B cell (primary cell): ENCODE data around the gene CDC42EP4. TPM values are rescaled to one million over a fixed set of nuclear protein-coding genes. Genes with fewer than 3 reads are reported as not detected.

ENCODE experiments used
- ATAC-seq: fragments of 200-7000 bp; cut with Tn5 transposase; one replicate; pipeline ENCODE4 v1.10.0; 2021; ENCODE audit warnings: low read depth, mild to moderate bottlenecking, moderate number of reproducible peaks, moderate library complexity
- CTCF ChIA-PET: fragments of 350-600 bp; sonication (Branson Sonifier 250); formaldehyde crosslinking; loops from one replicate; lab custom pipeline; 2021; ENCODE audit warnings: antibody characterized with exemption, inconsistent platforms; lab: Charles Lee
- POLR2A ChIA-PET: fragments of 350-600 bp; sonication (Branson Sonifier 250); formaldehyde crosslinking; loops from one replicate; lab custom pipeline; 2021; ENCODE audit warnings: antibody characterized with exemption; lab: Charles Lee
- DNase-seq: peaks from one replicate; pipeline ENCODE4 v3.0.0; 2013
- H2AFZ ChIP-seq: 2 replicates; pipeline ENCODE4 v1.6.1; 2012; ENCODE audit warnings: mild to moderate bottlenecking, low read depth, low read length; ENCODE audit not compliant: insufficient read depth, poor library complexity, severe bottlenecking
- H3K27ac ChIP-seq, 2 donors: 1 replicate in 1 of 2; 2 replicates in 1 of 2; pipeline ENCODE4 v1.5.1; 2012 to 2013; ENCODE audit warnings: low read length in 2 of 2, mild to moderate bottlenecking in 2 of 2, moderate library complexity in 1 of 2
- H3K27me3 ChIP-seq, 4 experiments: fragments of 200-600 bp in 1 of 4; sonication (generic) in 1 of 4; replicated peaks in 1 of 4; 1 replicate in 2 of 4; 2 replicates in 2 of 4; pipeline versions ENCODE4 v1.6.1 to v1.7.0; 2013 to 2016; ENCODE audit warnings: low read length in 3 of 4, mild to moderate bottlenecking in 2 of 4, mixed read lengths in 1 of 4, moderate library complexity in 1 of 4; ENCODE audit not compliant: insufficient read depth in 4 of 4, control insufficient read depth in 3 of 4; ENCODE audit errors: control extremely low read depth in 1 of 4
- H3K36me3 ChIP-seq, 2 experiments: replicated peaks in 1 of 2; 1 replicate in 1 of 2; 2 replicates in 1 of 2; pipeline versions ENCODE4 v1.6.1 to v1.7.1; 2013; ENCODE audit warnings: low read length in 1 of 2; ENCODE audit not compliant: insufficient read depth in 2 of 2, control insufficient read depth in 1 of 2; ENCODE audit errors: control extremely low read depth in 1 of 2, extremely low read depth in 1 of 2
- H3K4me1 ChIP-seq, 2 donors: fragments of 200-600 bp in 1 of 2; sonication (generic) in 1 of 2; 1 replicate in 1 of 2; 2 replicates in 1 of 2; pipeline versions ENCODE4 v1.5.1 to v1.6.1; 2013 to 2017; ENCODE audit warnings: low read length in 2 of 2; ENCODE audit not compliant: control insufficient read depth in 2 of 2, insufficient read depth in 2 of 2
- H3K4me2 ChIP-seq: replicated peaks from 2 replicates; pipeline ENCODE3; 2012; ENCODE audit warnings: mild to moderate bottlenecking, low read depth, low read length; ENCODE audit not compliant: poor library complexity, severe bottlenecking
- H3K4me3 ChIP-seq, 5 experiments: fragments of 200-600 bp in 1 of 5; sonication (generic) in 1 of 5; 1 replicate in 3 of 5; 2 replicates in 2 of 5; pipeline versions ENCODE4 v1.5.1 to v1.7.0; 2011 to 2016; ENCODE audit warnings: low read length in 4 of 5, mild to moderate bottlenecking in 4 of 5, low read depth in 2 of 5, control low read depth in 1 of 5, moderate library complexity in 1 of 5; ENCODE audit not compliant: insufficient read depth in 1 of 5; ENCODE audit errors: control extremely low read depth in 1 of 5, extremely low read depth in 1 of 5
- H3K79me2 ChIP-seq: fragments of 200-600 bp; sonication (generic); one replicate; pipeline ENCODE4 v1.6.0; 2016; ENCODE audit warnings: low read length; ENCODE audit not compliant: control insufficient read depth, insufficient read depth
- H3K9ac ChIP-seq: fragments of 200-600 bp; sonication (generic); 2 replicates; pipeline ENCODE4 v1.6.1; 2017; ENCODE audit warnings: mild to moderate bottlenecking, low read length, moderate library complexity
- H3K9me3 ChIP-seq, 3 donors: one replicate each; pipeline versions ENCODE4 v1.6.1 to v1.7.1; 2013; ENCODE audit warnings: low read length in 2 of 3; ENCODE audit not compliant: control insufficient read depth in 2 of 3, insufficient read depth in 1 of 3; ENCODE audit errors: control extremely low read depth in 1 of 3
- H4K20me1 ChIP-seq: 2 replicates; pipeline ENCODE4 v1.6.0; 2012; ENCODE audit warnings: mild to moderate bottlenecking, low read length; ENCODE audit not compliant: insufficient read depth, control insufficient read depth, poor library complexity, severe bottlenecking
- H3K27ac Mint-ChIP-seq: one replicate; pipeline ENCODE4 v1.8.0; 2021; ENCODE audit warnings: mixed read lengths
- H3K27me3 Mint-ChIP-seq: one replicate; pipeline ENCODE4 v1.8.0; 2021; ENCODE audit warnings: mixed read lengths
- H3K4me1 Mint-ChIP-seq: one replicate; pipeline ENCODE4 v1.8.0; 2021; ENCODE audit warnings: mixed read lengths
- H3K4me3 Mint-ChIP-seq: one replicate; pipeline ENCODE4 v1.8.0; 2021; ENCODE audit warnings: mixed read lengths
- H3K9me3 Mint-ChIP-seq: one replicate; pipeline ENCODE4 v1.8.0; 2022; ENCODE audit warnings: mixed read lengths; ENCODE audit not compliant: insufficient read depth
- CTCF ChIP-seq: fragments of 200-600 bp; IDR thresholded peaks from one replicate; pipeline ENCODE4 v1.8.0; 2022; ENCODE audit warnings: antibody characterized with exemption, mild to moderate bottlenecking
- EZH2 ChIP-seq: IDR thresholded peaks from 2 replicates; pipeline ENCODE4 v1.6.1; 2012; ENCODE audit warnings: borderline replicate concordance, low read depth, mild to moderate bottlenecking, moderate library complexity, low read length; ENCODE audit not compliant: insufficient read depth, poor library complexity, severe bottlenecking
- WGBS: methylation state at CpG from one replicate; pipeline ENCODE4 v1.1.5; 2013; ENCODE audit warnings: missing lambda C conversion rate; ENCODE audit not compliant: insufficient coverage; 5-methylcytosine and 5-hydroxymethylcytosine counted together
- intact Hi-C: fragments of 100-400 bp; cut with micrococcal nuclease; formaldehyde crosslinking; loops from one replicate; pipeline ENCODE4 v1.10.0; 2022
- polyA plus RNA-seq: library from polyadenylated mRNA; depleted of rRNA; stranded (reverse); fragments of >200 nt; gene quantifications from 2 replicates; pipeline ENCODE4 v1.2.3, GENCODE V29; 2012
- total RNA-seq, 2 donors: library from RNA; stranded (reverse); fragments of 120-200 nt in 1 of 2; gene quantifications; 1 replicate in 1 of 2; 2 replicates in 1 of 2; pipeline versions ENCODE4 v1.2.3 to v1.2.4, GENCODE V29; 2013 to 2022

CDC42EP4 gene
- total and polyA plus RNA-seq, 2 donors (not counting 1 experiment from before 2014, with no cell fraction given), result 0.79 to 2.0 TPM

- peaks cover 0 to 6% (median 2%) of the 10 kb centered on the region in 3 donors for H3K9me3 ChIP-seq
- no peaks in the 10 kb centered on the region for H4K20me1 ChIP-seq
- no peaks in the 10 kb centered on the region for H3K79me2 ChIP-seq
- peaks cover 5% of the 10 kb centered on the region for H3K27me3 Mint-ChIP-seq
- no peaks in the 10 kb centered on the region for H3K27me3 ChIP-seq
- H3K4me1 ChIP-seq, result peaks cover 13 to 19% of the 10 kb centered on the region in 2 donors
- no peaks in the 10 kb centered on the region for H3K36me3 ChIP-seq
- no peak overlapping the region for H3K9ac ChIP-seq
- 95% methylated on average over 4 of the region's 8 CpGs for WGBS
- no peak overlapping the region for H3K27ac ChIP-seq
- no peak overlapping the region for H2AFZ ChIP-seq
- TF ChIP-seq CTCF (no peak), EZH2 (no peak)
- no peak overlapping the region for H3K4me2 ChIP-seq
- H3K27ac Mint-ChIP-seq, result no peak overlapping the region
- CTCF ChIA-PET, result no interaction called here
- DNase-seq, result no peak
- POLR2A ChIA-PET, result no interaction called here
- no peak overlapping the region for H3K4me3 ChIP-seq
- intact Hi-C loops, result no loop called here
- ATAC-seq, result no peak
- H3K9me3 Mint-ChIP-seq, result no peaks in the 10 kb centered on the region
- H3K4me3 Mint-ChIP-seq, result no peak overlapping the region
- H3K4me1 Mint-ChIP-seq, result peaks cover 16% of the 10 kb centered on the region
Measured at GRCh38 chr17:73318427-73318813, 6.6 kb upstream of the CDC42EP4 start.

GRCh38 chr17:73317513-73318426 is 6.0 kb upstream of the CDC42EP4 start:
- ChIA-PET CTCF (interaction anchor here (1.3 kb wide), 1 partner anchor 52 kb away, joined by 4 read pairs; no protein-coding TSS in a partner anchor), POLR2A (interaction anchor here (0.5 kb wide), 1 partner anchor 30 kb away, joined by 3 read pairs; no protein-coding TSS in a partner anchor)
- no peak for TF ChIP-seq CTCF
- no peak for TF ChIP-seq EZH2
- Histone ChIP-seq H3K27me3 (no peaks in the 10 kb centered on the region), H3K27ac (no peak overlapping the region), H3K4me3 (no peak overlapping the region), H2AFZ (peak overlapping the region; percentile 59), H3K36me3 (no peaks in the 10 kb centered on the region), H4K20me1 (no peaks in the 10 kb centered on the region), H3K79me2 (no peaks in the 10 kb centered on the region), H3K9ac (peak overlapping the region; percentile 16), H3K9me3 (peaks cover 0 to 2% (median 1%) of the 10 kb centered on the region in 3 donors), H3K4me2 (peak overlapping the region; percentile 56), H3K4me1 (peaks cover 13 to 19% of the 10 kb centered on the region in 2 donors)
- DNase-seq (no peak), ATAC-seq (no peak)
- peaks cover 5% of the 10 kb centered on the region for H3K27me3 Mint-ChIP-seq
- WGBS, result 85% methylated on average over 6 of the region's 9 CpGs
- H3K4me3 Mint-ChIP-seq, result peak overlapping the region; percentile 15
- intact Hi-C loops, result no loop called here
- H3K27ac Mint-ChIP-seq, result no peak overlapping the region
- H3K4me1 Mint-ChIP-seq, result peaks cover 16% of the 10 kb centered on the region
- H3K9me3 Mint-ChIP-seq, result no peaks in the 10 kb centered on the region
